HG03095 (cell line): ENCODE measurements around the gene JUNB.

Experiments
- ATAC-seq: cut with Tn5 transposase; IDR thresholded peaks from one replicate; pipeline ENCODE4 v1.9.1; 2021; ENCODE audit warnings: moderate library complexity; ENCODE audit not compliant: unreplicated experiment

The JUNB gene

GRCh38 chr19:12840091-12841079 lies 49.1 kb downstream of the JUNB start:
- no peak for ATAC-seq

- ATAC-seq: no peak
Measured at GRCh38 chr19:12841094-12841493, 49.8 kb downstream of the JUNB start.

- no peak for ATAC-seq
Measured at GRCh38 chr19:12842511-12842910, 51.2 kb downstream of the JUNB start.
